Measurements from ENCODE around the gene RNF11.

Gene RNF11

GRCh38 chr1:51313268-51313852, 77.3 kb downstream of the RNF11 start:
- no peak for DNase-seq (ENCODE audit: low read depth, low spot score)

GRCh38 chr1:51313961-51314777, 78.1 kb downstream of the RNF11 start:
- no peak for DNase-seq (ENCODE audit: low read depth, low spot score)

DNA sequence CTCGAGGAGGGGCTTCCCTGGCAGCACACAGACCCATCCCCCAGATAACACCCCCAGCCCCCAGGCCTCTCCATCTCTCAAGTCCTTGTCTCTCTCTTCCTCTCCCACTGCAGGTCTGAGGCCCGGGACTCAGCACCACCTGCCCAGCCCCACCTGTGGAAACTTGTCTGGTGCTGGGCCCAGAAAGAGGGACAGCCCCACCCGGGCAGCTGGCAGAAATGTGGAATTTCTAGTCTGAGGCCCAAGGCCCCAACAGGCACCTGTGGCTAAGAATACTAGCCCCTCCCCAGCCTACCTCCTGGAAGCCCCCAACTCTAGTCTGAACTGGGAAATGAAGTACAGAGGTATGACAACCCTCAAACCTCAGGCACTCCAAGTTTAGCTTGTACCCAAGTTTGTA, 78.9 kb downstream of the RNF11 start:
- DNase-seq (ENCODE audit: low read depth, low spot score) = no peak

GRCh38 chr1:51316113-51316845, 80.2 kb downstream of the RNF11 start:
- no peak for DNase-seq (ENCODE audit: low read depth, low spot score)

DNA sequence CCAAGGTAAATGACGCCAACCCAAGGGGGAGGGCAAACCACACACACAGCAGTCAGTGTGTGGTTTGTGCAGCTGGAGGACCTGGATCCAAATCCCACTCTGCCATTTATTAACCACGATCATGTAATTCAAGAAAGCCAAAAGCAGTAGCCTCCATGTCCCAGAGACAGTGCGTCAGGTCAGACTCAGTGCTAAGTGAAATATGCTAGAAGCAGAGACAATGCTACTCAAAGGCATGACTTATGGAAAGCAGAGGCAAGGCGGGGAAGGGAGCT, 80.7 kb downstream of the RNF11 start:
- DNase-seq (ENCODE audit: low read depth, low spot score) = no peak

DNA sequence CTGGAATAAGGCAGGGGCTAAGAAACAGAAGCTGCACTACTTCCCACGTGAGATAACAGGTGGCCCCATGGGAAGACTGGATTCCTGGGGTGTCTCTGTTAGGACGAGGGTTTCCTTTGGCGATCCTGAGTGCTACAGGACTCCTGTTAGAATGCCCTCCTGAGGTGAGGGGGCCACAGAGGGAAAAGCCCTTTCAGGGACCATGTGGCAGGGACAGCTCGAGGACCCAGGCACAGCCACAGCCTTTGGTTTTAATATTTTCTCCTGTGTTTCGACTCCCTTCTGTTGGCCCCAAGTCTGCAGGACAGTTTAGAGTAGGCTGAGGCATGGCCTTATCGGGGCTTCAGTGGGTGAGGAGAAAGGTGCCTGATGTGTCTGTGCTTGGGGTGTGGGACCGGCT, 81.7 kb downstream of the RNF11 start:
- no peak for DNase-seq (ENCODE audit: low read depth, low spot score)

GRCh38 chr1:51320967-51321923, 85.2 kb downstream of the RNF11 start:
- no peak for DNase-seq (ENCODE audit: low read depth, low spot score)

GRCh38 chr1:51321924-51322280, 85.8 kb downstream of the RNF11 start:
- DNase-seq (ENCODE audit: low read depth, low spot score) = no peak

- DNase-seq (ENCODE audit: low read depth, low spot score) = no peak
Measured at GRCh38 chr1:51322417-51323101, 86.5 kb downstream of the RNF11 start.
